GM11168 (cell line): ENCODE measurements around the gene CACNA1C.
"Not testable (repeated sequence)": the region's sequence is repeated elsewhere in the genome, so short reads cannot be mapped to it uniquely, and the experiment has no call there.

Source experiments
- in situ Hi-C: fragments of 300-500 bp; cut with MboI; formaldehyde crosslinking; loops from one replicate; pipeline ENCODE4 v1.12.0; 2022; ENCODE audit warnings: low sequenced_read_pairs; ENCODE audit not compliant: unreplicated experiment

CACNA1C gene

GRCh38 chr12:2481346-2481745 lies 428.6 kb downstream of the CACNA1C start:
- in situ Hi-C loops: no loop called here

DNA sequence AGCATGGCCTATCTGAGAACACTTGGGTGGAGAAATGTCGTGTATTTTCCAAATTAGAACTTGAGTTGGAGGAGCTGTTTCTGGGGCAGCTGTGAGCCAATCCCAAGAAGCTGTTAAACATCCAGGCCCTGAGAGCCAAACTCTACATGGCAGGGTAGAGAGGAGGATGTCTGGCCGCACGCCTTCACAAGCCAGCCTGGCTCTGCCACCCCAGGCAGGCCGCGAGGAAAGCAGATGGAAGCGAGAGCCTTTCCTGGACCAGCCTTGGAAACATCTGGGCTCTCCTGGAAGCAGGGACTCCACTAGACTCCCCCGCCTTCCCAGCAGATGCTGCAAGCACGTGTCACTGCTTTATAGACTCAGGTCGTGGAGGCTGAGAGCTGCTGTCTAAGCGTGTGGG lies 429.2 kb downstream of the CACNA1C start:
- in situ Hi-C loops: no loop called here

GRCh38 chr12:2482938-2483660 lies 430.3 kb downstream of the CACNA1C start:
- in situ Hi-C loops: no loop called here

DNA sequence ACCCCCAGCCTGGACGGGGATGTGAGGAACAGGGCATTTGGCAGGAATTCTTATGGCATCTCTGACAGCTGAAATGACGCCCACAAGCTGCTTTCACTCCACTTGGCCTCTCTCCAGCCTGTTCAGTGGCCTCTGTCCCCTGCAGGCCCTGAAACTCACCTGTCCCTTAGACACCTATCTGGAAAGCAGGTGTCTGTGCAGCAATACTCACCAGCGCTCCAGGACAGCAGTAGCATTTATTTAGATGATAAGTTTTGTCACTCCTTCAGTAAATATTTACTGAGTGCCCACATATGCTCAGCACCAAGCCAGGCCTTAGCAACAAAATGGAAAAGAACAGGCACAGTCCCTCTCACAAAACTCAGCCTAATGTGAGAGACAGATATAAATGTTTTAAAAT lies 430.9 kb downstream of the CACNA1C start:
- in situ Hi-C loops: no loop called here

DNA sequence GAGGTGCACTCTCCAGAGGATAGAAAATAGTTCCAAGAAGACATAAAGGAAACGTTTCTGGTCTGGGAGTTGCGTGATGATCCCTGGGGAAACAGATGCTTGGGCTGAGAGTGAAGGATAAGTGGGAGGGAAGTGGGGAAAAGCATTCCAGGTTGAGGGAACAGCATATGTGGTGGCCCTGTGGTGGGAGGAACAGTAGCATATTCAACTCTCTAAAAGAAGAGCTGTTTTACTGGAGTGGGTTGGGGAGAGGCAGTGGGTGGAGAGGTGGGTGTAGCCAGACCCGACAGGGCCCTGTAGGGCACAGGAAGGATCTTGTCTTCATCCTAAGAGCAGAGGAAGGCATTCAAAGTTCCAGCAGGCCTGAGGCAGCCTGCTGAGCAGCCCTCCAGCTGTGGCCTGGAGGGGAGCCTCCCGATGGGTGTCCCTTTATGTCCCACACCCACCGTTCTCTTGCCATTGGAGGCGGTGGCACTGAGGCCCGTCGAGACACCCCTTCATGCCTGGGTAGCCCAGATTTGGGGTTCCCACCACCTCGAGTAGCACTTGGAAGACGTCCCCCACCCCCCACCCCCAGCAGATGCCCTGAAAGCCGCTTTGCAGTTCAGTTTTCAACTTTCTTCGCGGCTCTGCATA lies 431.5 kb downstream of the CACNA1C start:
- in situ Hi-C loops: no loop called here

DNA sequence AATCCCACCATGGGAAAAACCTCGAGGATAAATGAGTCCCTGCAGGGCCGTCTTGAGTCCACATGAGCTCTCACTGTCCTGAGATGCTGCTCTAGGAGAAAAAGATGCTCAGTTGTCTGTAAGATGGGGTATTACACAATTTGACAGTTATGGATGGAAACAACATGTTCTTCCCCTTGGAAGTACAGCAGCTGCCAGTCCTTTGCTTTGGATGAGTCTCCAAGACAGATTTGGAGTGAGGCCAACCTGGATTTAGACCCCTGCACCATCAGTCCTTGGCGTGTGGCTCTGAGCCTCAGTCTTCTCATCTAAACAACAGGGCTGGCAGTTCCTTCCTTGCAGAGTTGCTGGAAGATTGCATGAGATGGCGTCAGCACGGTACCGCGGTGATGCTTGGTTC lies 432.9 kb downstream of the CACNA1C start:
- in situ Hi-C loops: no loop called here

DNA sequence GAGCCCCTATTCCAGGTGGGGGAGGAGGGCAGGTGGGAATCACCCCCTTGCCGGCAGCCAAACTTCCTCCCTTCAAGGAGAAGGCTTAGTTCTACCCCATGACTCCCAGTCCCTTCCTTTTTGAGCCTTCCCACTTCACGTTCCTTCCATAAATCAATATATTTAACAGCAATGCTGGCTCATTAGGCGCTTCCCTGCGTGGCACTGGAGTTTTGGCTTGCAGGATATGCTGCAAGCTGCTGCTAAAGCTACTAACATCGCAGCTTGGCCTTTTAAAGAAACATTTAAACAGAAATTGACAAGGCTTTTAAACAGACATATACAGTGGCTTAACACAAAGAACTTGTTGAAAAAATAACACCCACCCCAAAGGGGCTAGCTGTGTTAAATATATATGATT lies 434.0 kb downstream of the CACNA1C start:
- in situ Hi-C loops: no loop called here

GRCh38 chr12:2487278-2487677 lies 434.5 kb downstream of the CACNA1C start:
- in situ Hi-C loops: no loop called here

GRCh38 chr12:2488131-2488530 lies 435.3 kb downstream of the CACNA1C start:
- in situ Hi-C loops: no loop called here

- in situ Hi-C loops: no loop called here
Measured at GRCh38 chr12:2488596-2488995, 435.8 kb downstream of the CACNA1C start.

DNA sequence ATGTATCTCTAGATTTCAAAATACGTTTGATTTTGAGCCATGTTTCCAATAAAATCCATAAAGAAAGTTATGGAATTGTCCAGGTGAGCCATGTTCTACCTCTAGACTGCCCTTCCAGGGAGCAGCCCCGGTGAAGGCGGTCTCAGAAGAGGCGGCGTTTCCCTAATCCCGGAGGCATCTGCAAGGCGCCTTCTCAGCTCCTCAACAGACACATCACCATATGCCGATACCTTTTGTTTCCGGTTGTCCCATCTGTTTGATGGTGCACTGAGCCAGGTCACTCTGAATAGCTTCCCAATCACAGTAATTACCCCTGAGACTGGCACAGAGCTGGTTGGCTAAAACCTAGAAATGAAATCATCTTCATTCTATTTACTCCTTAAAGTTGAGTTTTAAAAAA lies 436.5 kb downstream of the CACNA1C start:
- in situ Hi-C loops: no loop called here

- in situ Hi-C loops: no loop called here
Measured at GRCh38 chr12:2490831-2491230, 438.0 kb downstream of the CACNA1C start.

GRCh38 chr12:2491349-2491748 lies 438.6 kb downstream of the CACNA1C start:
- in situ Hi-C loops: not testable (repeated sequence)

GRCh38 chr12:2492236-2492635 lies 439.4 kb downstream of the CACNA1C start:
- in situ Hi-C loops: no loop called here

DNA sequence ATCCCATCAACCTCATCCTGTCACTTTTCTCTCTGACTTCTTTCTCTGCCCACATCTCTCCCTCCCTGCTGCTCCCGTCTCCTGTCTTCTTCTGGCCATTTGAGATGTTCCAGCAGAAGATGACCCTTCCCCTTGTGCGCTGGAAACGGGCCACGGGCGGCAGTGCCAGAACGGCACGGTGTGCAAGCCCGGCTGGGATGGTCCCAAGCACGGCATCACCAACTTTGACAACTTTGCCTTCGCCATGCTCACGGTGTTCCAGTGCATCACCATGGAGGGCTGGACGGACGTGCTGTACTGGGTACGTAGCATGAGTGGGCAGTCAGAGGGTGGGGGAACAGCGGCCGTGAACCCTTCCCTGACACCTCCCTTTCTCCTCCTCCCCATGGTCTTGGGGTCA lies 440.3 kb downstream of the CACNA1C start:
- in situ Hi-C loops: no loop called here

DNA sequence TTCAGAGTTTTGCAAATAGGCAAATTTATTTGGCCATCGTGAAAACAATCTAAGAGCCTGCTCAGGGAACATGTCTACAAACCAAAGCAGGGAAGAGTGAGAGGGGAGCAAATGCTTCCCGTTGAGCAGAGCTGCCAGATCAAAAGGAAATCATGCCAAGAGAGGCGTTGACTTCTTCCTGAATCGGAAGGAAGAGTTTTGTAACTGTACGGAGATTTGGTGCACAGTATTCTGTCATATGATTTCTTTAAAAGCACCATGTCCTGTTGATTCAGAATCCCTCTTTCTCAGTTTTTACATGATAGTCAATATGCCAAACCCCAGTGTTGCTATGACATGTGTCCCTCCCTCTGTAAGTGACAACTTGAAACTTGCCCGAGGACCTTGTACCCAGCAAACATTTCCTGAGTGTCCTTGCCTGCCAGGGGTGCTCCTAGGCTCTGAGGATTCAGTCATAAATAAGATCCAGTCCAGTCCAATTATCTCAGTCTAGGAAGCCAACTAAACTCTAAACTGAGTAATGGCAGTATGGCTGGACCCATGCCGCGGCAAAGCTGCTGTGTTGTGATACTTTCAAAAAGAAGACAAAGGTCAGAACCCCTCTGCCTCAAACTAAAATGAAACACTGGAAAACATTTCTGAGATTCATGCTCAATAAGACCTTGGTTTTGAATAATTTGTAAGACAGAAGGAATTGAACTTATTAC lies 441.9 kb downstream of the CACNA1C start:
- in situ Hi-C loops: no loop called here

- in situ Hi-C loops: no loop called here
Measured at GRCh38 chr12:2495417-2496112, 442.8 kb downstream of the CACNA1C start.

DNA sequence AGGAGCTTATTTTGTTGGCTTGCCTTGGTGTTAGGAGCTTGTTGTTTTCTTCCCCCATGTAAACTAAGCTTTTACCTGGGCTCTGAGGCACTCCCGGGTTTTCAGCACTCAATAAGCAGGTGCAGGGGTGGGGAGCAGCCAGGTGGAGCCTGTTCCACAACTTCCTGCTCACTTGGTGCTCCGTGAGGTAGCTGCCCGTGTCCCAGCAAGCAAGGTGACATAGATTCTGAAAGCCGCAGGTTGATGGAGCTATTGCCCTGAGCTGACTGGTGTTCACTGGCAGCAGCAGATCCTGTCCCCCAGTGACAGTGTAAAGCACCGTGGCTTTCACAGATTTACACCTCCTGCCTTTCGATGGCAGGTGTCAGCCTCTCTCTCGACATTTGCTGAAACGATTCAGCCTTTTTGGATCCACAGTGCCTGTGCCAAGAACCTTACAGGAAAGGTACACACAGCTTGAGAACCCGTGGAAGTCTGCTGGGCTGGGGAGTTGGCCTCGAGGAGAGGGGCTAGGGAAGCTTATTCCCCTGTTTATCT lies 446.2 kb downstream of the CACNA1C start:
- in situ Hi-C loops: no loop called here

GRCh38 chr12:2501464-2502191 lies 448.8 kb downstream of the CACNA1C start:
- in situ Hi-C loops: no loop called here

DNA sequence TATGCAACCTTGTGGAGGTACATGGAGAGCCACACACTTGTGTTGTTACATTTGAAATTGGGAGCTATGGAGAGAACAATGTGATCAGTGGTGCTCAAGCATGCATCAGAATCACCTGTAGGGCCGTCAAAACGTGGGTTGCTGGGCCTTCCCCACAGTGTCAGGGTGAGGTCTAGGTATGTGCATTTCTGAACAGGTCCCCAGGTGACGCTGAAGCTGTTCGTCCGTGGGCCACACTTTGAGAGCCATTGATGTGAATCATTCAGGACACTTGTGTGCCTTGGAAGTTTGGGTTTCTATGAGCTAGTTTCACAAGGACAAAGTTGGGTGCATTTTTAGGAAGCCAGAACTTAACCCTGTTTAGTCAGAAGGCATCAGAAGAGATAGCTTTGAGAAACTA lies 450.2 kb downstream of the CACNA1C start:
- in situ Hi-C loops: no loop called here
